Endodermal cell (in vitro differentiated cells): ENCODE data around the gene MOSMO. TPM values are rescaled to one million over a fixed set of nuclear protein-coding genes. Genes with fewer than 3 reads are reported as not detected.

Source experiments
- DNase-seq: peaks from one replicate; pipeline ENCODE4 v3.0.0-alpha.2; 2017
- H3K27ac ChIP-seq: 2 replicates; pipeline ENCODE4 v1.5.1; 2013; ENCODE audit warnings: mild to moderate bottlenecking, low read depth, low read length, moderate library complexity
- H3K27me3 ChIP-seq: 2 replicates; pipeline ENCODE4 v1.6.1; 2013; ENCODE audit warnings: mild to moderate bottlenecking, low read length, moderate library complexity; ENCODE audit not compliant: insufficient read depth, control insufficient read depth, poor library complexity, severe bottlenecking
- H3K36me3 ChIP-seq: 2 replicates; pipeline ENCODE4 v1.7.0; 2013; ENCODE audit warnings: mild to moderate bottlenecking, low read length, moderate library complexity; ENCODE audit not compliant: control insufficient read depth, insufficient read depth
- H3K4me1 ChIP-seq: one replicate; pipeline ENCODE4 v1.7.0; 2013; ENCODE audit warnings: low read length; ENCODE audit not compliant: control insufficient read depth, insufficient read depth
- H3K4me3 ChIP-seq: 2 replicates; pipeline ENCODE4 v1.5.1; 2013; ENCODE audit warnings: mild to moderate bottlenecking, low read length, moderate library complexity
- H3K9ac ChIP-seq: 2 replicates; pipeline ENCODE4 v1.6.1; 2013; ENCODE audit warnings: mild to moderate bottlenecking, low read length, moderate library complexity; ENCODE audit not compliant: poor library complexity, severe bottlenecking; ENCODE audit errors: extremely low read depth
- H3K9me3 ChIP-seq: 2 replicates; pipeline ENCODE4 v1.6.1; 2013; ENCODE audit warnings: mild to moderate bottlenecking, low read length, moderate library complexity; ENCODE audit not compliant: control insufficient read depth
- H3K27ac Mint-ChIP-seq: 2 replicates; pipeline ENCODE4 v1.8.0; 2020; ENCODE audit warnings: mixed read lengths
- H3K27me3 Mint-ChIP-seq: 2 replicates; pipeline ENCODE4 v1.8.0; 2021; ENCODE audit warnings: mild to moderate bottlenecking, mixed read lengths; ENCODE audit not compliant: insufficient read depth
- H3K36me3 Mint-ChIP-seq: 2 replicates; pipeline ENCODE4 v1.8.0; 2020; ENCODE audit warnings: low read depth, mixed read lengths
- H3K4me1 Mint-ChIP-seq: 2 replicates; pipeline ENCODE4 v1.8.0; 2020; ENCODE audit warnings: mixed read lengths
- H3K4me3 Mint-ChIP-seq: 2 replicates; pipeline ENCODE4 v1.8.0; 2020; ENCODE audit warnings: mild to moderate bottlenecking, moderate library complexity, mixed read lengths
- H3K9me3 Mint-ChIP-seq: 2 replicates; pipeline ENCODE4 v1.8.0; 2020; ENCODE audit warnings: mild to moderate bottlenecking, mixed read lengths
- CTCF ChIP-seq: fragments of 200-600 bp; sonication (generic); conservative IDR thresholded peaks from 2 replicates; pipeline ENCODE4 v1.5.0; 2021; ENCODE audit warnings: antibody characterized with exemption, mild to moderate bottlenecking
- WGBS, 2 experiments: methylation state at CpG; one replicate each; pipeline versions ENCODE4 v1.1.5 to v1.1.7; 2013; ENCODE audit warnings: missing lambda C conversion rate in 2 of 2, mixed read lengths in 1 of 2; ENCODE audit not compliant: insufficient coverage in 1 of 2, insufficient read length in 1 of 2; 5-methylcytosine and 5-hydroxymethylcytosine counted together
- total RNA-seq, 2 donors: library from RNA; stranded (reverse); fragmentation: NEBNext Ultra II Directional in 1 of 2; extraction: Animal tissue kit (Norgen Biotek cat#: 25700) in 1 of 2; gene quantifications; 2 replicates in 1 of 2; 3 replicates in 1 of 2; pipeline ENCODE4 v1.2.1, GENCODE V29; 2021

Gene MOSMO
- total RNA-seq, 2 donors from 2014 or later: 12.6 to 14.7 TPM

GRCh38 chr16:22050963-22051362 lies 43.1 kb downstream of the MOSMO start:
- no peaks in the 10 kb centered on the region for H3K27me3 ChIP-seq
- no peak overlapping the region for H3K4me3 ChIP-seq
- H3K9me3 Mint-ChIP-seq: no peaks in the 10 kb centered on the region
- no peaks in the 10 kb centered on the region for H3K36me3 ChIP-seq
- no peaks in the 10 kb centered on the region for H3K27me3 Mint-ChIP-seq
- no peaks in the 10 kb centered on the region for H3K4me1 ChIP-seq
- TF ChIP-seq CTCF: no peak
- H3K9me3 ChIP-seq: no peaks in the 10 kb centered on the region
- peaks cover 5% of the 10 kb centered on the region for H3K4me1 Mint-ChIP-seq
- H3K36me3 Mint-ChIP-seq: no peaks in the 10 kb centered on the region
- H3K9ac ChIP-seq: no peak overlapping the region
- H3K4me3 Mint-ChIP-seq: no peak overlapping the region
- H3K27ac Mint-ChIP-seq: no peak overlapping the region
- WGBS, 2 experiments: 94 to 100% methylated on average over 3 to 4 of the region's 4 CpGs
- DNase-seq: no peak
- H3K27ac ChIP-seq: no peak overlapping the region

GRCh38 chr16:22052980-22053379 lies 45.1 kb downstream of the MOSMO start:
- Histone ChIP-seq H3K36me3 (peaks cover 5% of the 10 kb centered on the region), H3K9ac (no peak overlapping the region), H3K4me1 (no peaks in the 10 kb centered on the region), H3K27ac (no peak overlapping the region), H3K9me3 (peaks cover 8% of the 10 kb centered on the region), H3K27me3 (no peaks in the 10 kb centered on the region), H3K4me3 (no peak overlapping the region)
- TF ChIP-seq CTCF: no peak
- Mint-ChIP-seq H3K9me3 (no peaks in the 10 kb centered on the region), H3K27ac (no peak overlapping the region), H3K27me3 (no peaks in the 10 kb centered on the region), H3K4me1 (no peaks in the 10 kb centered on the region), H3K36me3 (peaks cover 8% of the 10 kb centered on the region), H3K4me3 (no peak overlapping the region)
- DNase-seq: no peak
- WGBS, 2 experiments: 94 to 100% methylated on average over 1 to 2 of the region's 6 CpGs

- Mint-ChIP-seq H3K36me3 (peaks cover 8% of the 10 kb centered on the region), H3K27ac (no peak overlapping the region), H3K9me3 (no peaks in the 10 kb centered on the region), H3K4me3 (no peak overlapping the region), H3K4me1 (peaks cover 6% of the 10 kb centered on the region), H3K27me3 (no peaks in the 10 kb centered on the region)
- DNase-seq: no peak
- no peak for TF ChIP-seq CTCF
- peaks cover 6% of the 10 kb centered on the region for H3K4me1 ChIP-seq
- H3K27me3 ChIP-seq: no peaks in the 10 kb centered on the region
- H3K4me3 ChIP-seq: no peak overlapping the region
- no peak overlapping the region for H3K9ac ChIP-seq
- peaks cover 8% of the 10 kb centered on the region for H3K9me3 ChIP-seq
- 92 to 100% methylated on average over 1 to 4 of the region's 4 CpGs for WGBS, 2 experiments
- H3K27ac ChIP-seq: no peak overlapping the region
- H3K36me3 ChIP-seq: peaks cover 5% of the 10 kb centered on the region
These were observed 46.0 kb downstream of the MOSMO start for GRCh38 chr16:22053921-22054341.
